ENCODE results near the gene FRG2B. TPM values are rescaled to one million over a fixed set of nuclear protein-coding genes. Genes with fewer than 3 reads are reported as not detected.

The FRG2B gene
- total and polyA plus RNA-seq, 2 of the 4 experiments (the other 2 are of a cell fraction) = not detected

DNA sequence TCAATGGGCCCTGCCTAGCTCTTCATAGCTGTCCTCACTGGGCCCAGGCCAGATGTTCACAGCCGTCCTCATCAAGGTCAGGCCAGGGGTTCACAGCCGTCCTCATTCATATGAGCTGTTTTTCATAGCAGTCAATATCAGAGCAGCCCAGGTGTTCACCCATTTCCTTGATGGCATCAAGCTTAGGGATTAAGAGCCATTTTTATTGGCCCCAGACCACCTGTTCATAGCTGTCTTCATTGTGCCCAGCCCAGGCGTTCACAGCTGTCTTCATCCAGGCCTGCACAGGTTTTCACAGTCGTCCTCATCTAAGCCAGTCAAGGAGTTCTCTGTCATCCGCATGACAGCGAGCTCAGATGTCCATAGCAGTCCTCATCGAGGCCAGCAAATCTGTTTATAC, 9.4 kb downstream of the FRG2B start:
- H3K14ac ChIP-seq (replicated peaks; ENCODE audit: low read depth, low read length) = no peak overlapping the region
- POLR2A ChIA-PET (ENCODE audit: unreplicated experiment) = no interaction called here
- H3K56ac ChIP-seq (ENCODE audit: extremely low read depth, insufficient read depth, low read length) = no peak overlapping the region
- H3K9me1 ChIP-seq (ENCODE audit: insufficient read depth, low read length) = no peaks in the 10 kb centered on the region
- no peak overlapping the region for H2AK9ac ChIP-seq (replicated peaks; ENCODE audit: low read depth, low read length, poor library complexity)
- no peak overlapping the region for H3K9ac ChIP-seq (ENCODE audit: low read depth, low read length)
- 57% methylated on average over 2 of the region's 7 CpGs; no CpG with 5 or more reads in 1 of the 2 experiments for WGBS, 2 experiments (ENCODE audit: extremely low coverage in 2 of 2, insufficient read length in 1 of 2)
- CTCF ChIA-PET = no interaction called here
- no peak overlapping the region for H3K23ac ChIP-seq (ENCODE audit: low read depth, low read length)
- no peak overlapping the region for H2AFZ ChIP-seq (replicated peaks; ENCODE audit: low read length, poor library complexity)
- dilution Hi-C loops (cut with HindIII; ENCODE audit: low sequenced_read_pairs, unreplicated experiment) (no loop called here), intact Hi-C loops (cut with micrococcal nuclease) (no loop called here), in situ Hi-C loops (cut with MboI; ENCODE audit: low sequenced_read_pairs) (no loop called here)
- no peak overlapping the region for H3K18ac ChIP-seq (ENCODE audit: low read depth, low read length)
- no peak overlapping the region for H4K8ac ChIP-seq (ENCODE audit: low read depth in 2 of 2, low read length in 2 of 2)
- no peak overlapping the region for H3K27ac ChIP-seq (ENCODE audit: insufficient read depth, low read length)
- peaks cover 15% of the 10 kb centered on the region; the same call in 1 of the 2 replicates for H3K9me3 ChIP-seq (ENCODE audit: control insufficient read depth, insufficient read depth, low read length)
- no peaks in the 10 kb centered on the region for H3K36me3 ChIP-seq (ENCODE audit: control insufficient read depth, insufficient read depth, low read length)
- no peaks in the 10 kb centered on the region for H3K79me1 ChIP-seq (ENCODE audit: low read depth in 1 of 2, low read length in 2 of 2)
- H3K27me3 ChIP-seq (ENCODE audit: control insufficient read depth, insufficient read depth, low read length) = no peaks in the 10 kb centered on the region
- no peak overlapping the region for H2BK5ac ChIP-seq (ENCODE audit: low read depth, low read length, poor library complexity, severe bottlenecking)
- H2BK120ac ChIP-seq (ENCODE audit: low read depth, low read length) = no peak overlapping the region
- no peak overlapping the region for H2AK5ac ChIP-seq (ENCODE audit: low read depth, low read length)
- H4K20me1 ChIP-seq (ENCODE audit: insufficient read depth, low read length) = no peaks in the 10 kb centered on the region
- H2BK15ac ChIP-seq (ENCODE audit: low read depth, low read length) = no peak overlapping the region
- BruUV-seq (replicated peaks) = no TSS peak
- H3K4me1 ChIP-seq (ENCODE audit: control insufficient read depth, insufficient read depth, low read length) = no peaks in the 10 kb centered on the region
- no peak overlapping the region for H3K4me3 ChIP-seq (ENCODE audit: insufficient read depth, low read depth, low read length)
- H4K91ac ChIP-seq (ENCODE audit: insufficient read depth, low read depth, low read length) = no peak overlapping the region
- no peak overlapping the region for H3K4ac ChIP-seq (ENCODE audit: low read depth, low read length)
- DNase-seq = no peak
- TF ChIP-seq BHLHE40 (IDR thresholded peaks at IDR 0.05; ENCODE audit: low read depth, low read length) (no peak), NFE2L2 (IDR thresholded peaks at IDR 0.05; ENCODE audit: low read depth, low read length) (no peak)
- no peak overlapping the region for H2BK20ac ChIP-seq (ENCODE audit: low read depth, low read length)
- H4K5ac ChIP-seq (ENCODE audit: low read depth, low read length) = no peak overlapping the region
- no peak for ATAC-seq (ENCODE audit: low read depth)
- H3K4me2 ChIP-seq (ENCODE audit: low read depth, low read length) = no peak overlapping the region

Data from IMR-90 (cell line).